Endothelial cell of umbilical vein (primary cell): ENCODE results near the gene RCOR3. TPM values are rescaled to one million over a fixed set of nuclear protein-coding genes. Genes with fewer than 3 reads are reported as not detected.

Experiments
- BruUV-seq: library from RNA; stranded (reverse); fragments of 400-500 nt; replicated peaks from 2 replicates; lab custom pipeline; 2021; lab: Mats Ljungman, UMichigan
- CTCF ChIA-PET: fragments of 300-600, 350-600 bp; sonication (Branson Sonifier 250); formaldehyde crosslinking; loops from one replicate; lab custom pipeline; 2021; ENCODE audit warnings: antibody characterized with exemption, inconsistent platforms; lab: Charles Lee
- POLR2A ChIA-PET: fragments of 300-600, 350-600 bp; sonication (Branson Sonifier 250); formaldehyde crosslinking; loops from one replicate; lab custom pipeline; 2021; ENCODE audit warnings: antibody characterized with exemption, inconsistent platforms; lab: Charles Lee
- DNase-seq: peaks from one replicate; pipeline ENCODE4 v3.0.0-alpha.2; 2011; ENCODE audit warnings: low read depth, low spot score
- FAIRE-seq: peaks from 2 replicates; lab custom pipeline; 2011; peaks lifted over from hg19 to GRCh38; lab: Jason Lieb, UNC
- H2AFZ ChIP-seq: 2 replicates; pipeline ENCODE4 v1.6.0; 2012; ENCODE audit warnings: low read depth, low read length, control low read depth, inconsistent platforms
- H3K27ac ChIP-seq: 2 replicates; pipeline ENCODE4 v1.5.1; 2011; ENCODE audit warnings: low read depth, mild to moderate bottlenecking, control low read depth, low read length, moderate library complexity; ENCODE audit not compliant: insufficient read depth
- H3K27me3 ChIP-seq, 2 experiments: 2 replicates each; pipeline versions ENCODE4 v1.6.0 to v1.6.1; 2011; ENCODE audit warnings: low read length in 2 of 2, mixed read lengths in 1 of 2; ENCODE audit not compliant: control insufficient read depth in 2 of 2, insufficient read depth in 2 of 2
- H3K36me3 ChIP-seq, 2 experiments: 2 replicates in 1 of 2; 3 replicates in 1 of 2; pipeline ENCODE4 v1.5.1; 2011; ENCODE audit warnings: low read length in 2 of 2, mild to moderate bottlenecking in 1 of 2, moderate library complexity in 1 of 2; ENCODE audit not compliant: control insufficient read depth in 2 of 2, insufficient read depth in 2 of 2; ENCODE audit errors: extremely low read depth in 1 of 2
- H3K4me1 ChIP-seq: 3 replicates; pipeline ENCODE4 v1.5.1; 2011; ENCODE audit warnings: mild to moderate bottlenecking, low read length; ENCODE audit not compliant: control insufficient read depth, insufficient read depth; ENCODE audit errors: extremely low read depth
- H3K4me2 ChIP-seq: 2 replicates; pipeline ENCODE4 v1.6.1; 2011; ENCODE audit warnings: low read length, control low read depth, mixed read lengths; ENCODE audit not compliant: insufficient read depth
- H3K4me3 ChIP-seq, 3 experiments: fragments of 200-600 bp in 1 of 3; sonication (generic), shearing (Covaris generic) in 1 of 3; replicated peaks in 1 of 3; 2 replicates each; pipeline ENCODE4 v1.5.1; 2011 to 2016; ENCODE audit warnings: control low read depth in 3 of 3, low read length in 3 of 3, mild to moderate bottlenecking in 2 of 3, inconsistent platforms in 1 of 3, low read depth in 1 of 3, moderate library complexity in 1 of 3; ENCODE audit not compliant: insufficient read depth in 1 of 3
- H3K79me2 ChIP-seq: 2 replicates; pipeline ENCODE4 v1.6.0; 2012; ENCODE audit warnings: low read length, inconsistent platforms; ENCODE audit not compliant: control insufficient read depth, insufficient read depth
- H3K9ac ChIP-seq: replicated peaks from 2 replicates; pipeline ENCODE3; 2011; ENCODE audit warnings: low read length, control low read depth; ENCODE audit not compliant: insufficient read depth; ENCODE audit errors: extremely low read depth
- H3K9me1 ChIP-seq: replicated peaks from 3 replicates; pipeline ENCODE4 v1.6.0; 2011; ENCODE audit warnings: mild to moderate bottlenecking, low read length; ENCODE audit not compliant: control insufficient read depth, insufficient read depth; ENCODE audit errors: extremely low read depth
- H3K9me3 ChIP-seq: replicated peaks from 2 replicates; pipeline ENCODE4 v1.5.1; 2012; ENCODE audit warnings: low read length, inconsistent platforms; ENCODE audit not compliant: control insufficient read depth, insufficient read depth
- H4K20me1 ChIP-seq: replicated peaks from 2 replicates; pipeline ENCODE3; 2011; ENCODE audit warnings: mild to moderate bottlenecking, low read length; ENCODE audit not compliant: control insufficient read depth, insufficient read depth; ENCODE audit errors: extremely low read depth
- CTCF ChIP-seq, 2 donors: IDR thresholded peaks; 1 replicate in 1 of 2; 2 replicates in 1 of 2; pipeline ENCODE4 v1.5.1; 2011; ENCODE audit warnings: low read length in 2 of 2, mild to moderate bottlenecking in 2 of 2, moderate library complexity in 2 of 2, control low read depth in 1 of 2, inconsistent platforms in 1 of 2, low read depth in 1 of 2; ENCODE audit not compliant: insufficient read depth in 1 of 2; ENCODE audit errors: extremely low read depth in 1 of 2
- EZH2 ChIP-seq: IDR thresholded peaks from 2 replicates; pipeline ENCODE4 v1.6.1; 2012; ENCODE audit warnings: borderline replicate concordance, low read depth, mild to moderate bottlenecking, moderate library complexity, low read length, inconsistent platforms; ENCODE audit not compliant: severe bottlenecking
- FOS ChIP-seq: IDR thresholded peaks from 2 replicates; pipeline ENCODE4 v1.6.1; 2011; ENCODE audit warnings: mild to moderate bottlenecking, low read length, moderate library complexity, borderline replicate concordance; ENCODE audit not compliant: insufficient read depth
- GATA2 ChIP-seq: IDR thresholded peaks from 2 replicates; pipeline ENCODE4 v1.7.0; 2011; ENCODE audit warnings: low read depth, mild to moderate bottlenecking, moderate library complexity, mixed read lengths, low read length; ENCODE audit not compliant: insufficient read length, insufficient read depth
- JUN ChIP-seq: IDR thresholded peaks from 2 replicates; pipeline ENCODE4 v1.6.1; 2011; ENCODE audit warnings: borderline replicate concordance, low read depth; ENCODE audit not compliant: insufficient read length, insufficient read depth
- MAX ChIP-seq: IDR thresholded peaks from 2 replicates; pipeline ENCODE4 v1.6.1; 2011; ENCODE audit not compliant: insufficient read depth, insufficient read length
- MYC ChIP-seq: IDR thresholded peaks from one replicate; pipeline ENCODE4 v1.6.1; 2011; ENCODE audit warnings: mild to moderate bottlenecking, low read depth, low read length
- POLR2A ChIP-seq: IDR thresholded peaks from 2 replicates; pipeline ENCODE4 v1.6.1; 2012; ENCODE audit warnings: low read depth, mild to moderate bottlenecking, control low read depth, low read length
- POLR2AphosphoS5 ChIP-seq: IDR thresholded peaks from 2 replicates; pipeline ENCODE4 v1.6.1; 2012; ENCODE audit warnings: low read depth, mild to moderate bottlenecking, control low read depth, low read length, moderate library complexity; ENCODE audit not compliant: insufficient read depth
- dilution Hi-C: fragments of 300-500 bp; cut with MboI; formaldehyde crosslinking; loops from one replicate; pipeline ENCODE4 v1.15.0; 2019; ENCODE audit warnings: low sequenced_read_pairs; ENCODE audit not compliant: extremely low pct_ligation_motif_present
- intact Hi-C: fragments of 100-400 bp; cut with micrococcal nuclease; formaldehyde crosslinking; loops from one replicate; pipeline ENCODE4 v1.10.0; 2022
- polyA plus RNA-seq, 4 experiments: library from polyadenylated mRNA; depleted of rRNA in 3 of 4; stranded (reverse) in 3 of 4; unstranded in 1 of 4; fragments of >200 nt; gene quantifications; 2 replicates each; pipeline versions ENCODE4 v1.2.1 to v1.2.3, GENCODE V29; 2011 to 2012; ENCODE audit warnings: missing spikeins in 1 of 4
- total RNA-seq: library from RNA; stranded (reverse); gene quantifications from 2 replicates; pipeline ENCODE4 v1.2.3, GENCODE V29; 2021

The RCOR3 gene
- total and polyA plus RNA-seq, 2 donors (not counting 3 experiments of a cell fraction or from before 2014, with no cell fraction given): 24.2 to 34.0 TPM

- Histone ChIP-seq H4K20me1 (no peaks in the 10 kb centered on the region), H3K9ac (no peak overlapping the region), H3K27me3 (no peaks in the 10 kb centered on the region), H3K4me1 (no peaks in the 10 kb centered on the region), H3K27ac (no peak overlapping the region), H2AFZ (no peak overlapping the region), H3K4me3 (no peak overlapping the region), H3K9me3 (no peaks in the 10 kb centered on the region), H3K9me1 (no peaks in the 10 kb centered on the region), H3K79me2 (no peaks in the 10 kb centered on the region), H3K36me3 (no peaks in the 10 kb centered on the region), H3K4me2 (no peak overlapping the region)
- no TSS peak for BruUV-seq
- intact Hi-C loops (no loop called here), dilution Hi-C loops (no loop called here)
- FAIRE-seq (no peak), DNase-seq (no peak)
- CTCF ChIA-PET: no interaction called here
- POLR2A ChIA-PET: no interaction called here
- TF ChIP-seq JUN: no peak
- TF ChIP-seq POLR2AphosphoS5: no peak
- TF ChIP-seq MAX: no peak
- TF ChIP-seq GATA2: no peak
- TF ChIP-seq FOS: no peak
- no peak for TF ChIP-seq EZH2
- no peak for TF ChIP-seq CTCF (IDR thresholded peaks at IDR 0.05; ENCODE audit: extremely low read depth in 1 of 2, insufficient read depth in 1 of 2, low read depth in 1 of 2, low read length in 2 of 2)
- no peak for TF ChIP-seq POLR2A
- TF ChIP-seq MYC: no peak
Measured at GRCh38 chr1:211229365-211229759, 29.8 kb upstream of the RCOR3 start.
